Superior temporal gyrus (tissue), 1 donor: Measurements from ENCODE around the gene CCDC186.
"Not testable (repeated sequence)": the region's sequence is repeated elsewhere in the genome, so short reads cannot be mapped to it uniquely, and the experiment has no call there.

Experiments used
- DNase-seq: peaks from one replicate; pipeline ENCODE4 v3.0.0-alpha.2; 2016; ENCODE audit errors: extremely low spot score

CCDC186 gene

GRCh38 chr10:114173603-114173920, 441 bp downstream of the CCDC186 start:
- DNase-seq, result no peak

- DNase-seq, result peak; percentile 60
Measured at GRCh38 chr10:114172776-114173602, 1.0 kb downstream of the CCDC186 start.

DNA sequence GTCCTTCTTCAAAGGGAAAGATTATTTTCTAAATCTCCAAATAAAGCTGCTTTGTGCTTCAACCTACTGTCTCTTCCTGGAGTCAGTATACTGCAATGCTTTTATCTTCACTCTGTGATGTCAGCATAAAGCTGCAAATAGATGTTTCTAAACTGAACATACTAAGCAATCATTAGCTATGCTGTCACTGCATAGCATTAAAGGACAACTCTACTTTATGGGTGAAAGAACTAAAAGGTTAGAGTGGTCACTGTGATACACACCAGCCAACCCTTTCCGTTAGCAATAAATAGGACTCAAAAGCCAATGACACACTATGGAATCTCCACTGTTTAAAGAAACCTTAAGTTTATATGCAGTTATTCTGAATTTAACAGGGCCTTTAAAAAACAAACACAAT, 1.8 kb downstream of the CCDC186 start:
- DNase-seq, result peak; percentile 59

DNA sequence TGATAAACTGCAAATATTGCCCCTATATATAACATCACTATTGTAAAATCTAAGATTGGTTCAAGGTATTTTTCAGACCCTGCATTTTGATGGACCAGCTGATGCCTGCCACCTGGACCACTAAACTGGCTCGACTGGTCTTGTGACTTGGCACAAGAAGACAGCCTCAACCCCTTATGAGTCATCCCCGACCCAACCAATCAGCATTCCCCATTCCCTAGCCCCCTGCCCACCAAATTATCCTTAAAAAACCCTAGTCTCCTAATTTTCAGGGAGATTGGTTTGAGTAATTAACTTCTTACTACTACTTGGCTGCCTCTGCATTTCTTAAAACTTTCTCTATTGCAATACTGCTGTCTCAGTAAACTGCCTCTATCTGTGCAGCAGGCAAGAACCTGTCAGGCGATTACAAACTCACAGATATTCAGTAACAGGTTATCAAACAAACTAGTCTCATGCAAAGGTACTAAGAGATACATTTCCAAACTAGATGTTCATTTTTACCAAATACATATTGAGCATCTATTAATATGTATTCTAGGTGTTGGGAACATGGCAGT, 5.5 kb downstream of the CCDC186 start:
- DNase-seq, result no peak

GRCh38 chr10:114167985-114168384, 6.0 kb downstream of the CCDC186 start:
- DNase-seq, result no peak

DNA sequence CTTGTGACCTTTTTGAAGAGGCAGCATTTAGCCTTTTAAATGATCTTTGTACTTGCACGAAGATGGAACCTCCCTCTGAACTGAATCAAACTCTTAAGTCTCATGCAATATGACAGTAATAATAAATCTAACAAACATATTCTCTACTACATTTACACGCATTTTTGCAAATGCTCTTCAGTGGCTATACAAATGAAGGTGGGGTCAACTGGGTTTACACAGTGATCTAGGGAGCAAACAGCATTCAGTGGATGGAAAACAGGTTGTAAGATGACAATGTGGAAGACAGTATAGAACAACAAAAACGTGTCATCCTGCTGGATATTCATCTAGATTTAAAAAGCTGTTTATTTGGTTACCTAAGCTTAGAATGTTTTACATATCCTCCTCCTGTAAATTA, 7.5 kb downstream of the CCDC186 start:
- no peak for DNase-seq

GRCh38 chr10:114166043-114166442, 8.0 kb downstream of the CCDC186 start:
- no peak for DNase-seq

DNA sequence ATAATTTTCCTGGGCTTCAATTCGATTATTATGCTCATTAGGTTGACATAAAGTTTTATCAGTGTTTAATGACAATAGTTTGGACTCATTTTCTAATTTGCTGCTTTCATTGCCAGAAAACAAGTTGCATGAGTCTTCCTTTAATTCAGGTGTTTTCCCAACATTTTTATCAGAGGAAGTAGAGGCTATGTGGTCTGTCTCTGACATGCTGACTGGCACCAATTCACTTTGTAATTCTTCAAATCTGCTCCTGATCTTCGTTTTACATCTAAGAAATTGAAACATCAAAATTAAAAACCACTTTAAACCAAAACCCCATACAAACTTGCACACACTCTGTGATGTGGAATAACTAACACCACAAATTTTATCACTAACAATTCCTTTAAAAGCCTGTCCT, 10.9 kb downstream of the CCDC186 start:
- no peak for DNase-seq

DNA sequence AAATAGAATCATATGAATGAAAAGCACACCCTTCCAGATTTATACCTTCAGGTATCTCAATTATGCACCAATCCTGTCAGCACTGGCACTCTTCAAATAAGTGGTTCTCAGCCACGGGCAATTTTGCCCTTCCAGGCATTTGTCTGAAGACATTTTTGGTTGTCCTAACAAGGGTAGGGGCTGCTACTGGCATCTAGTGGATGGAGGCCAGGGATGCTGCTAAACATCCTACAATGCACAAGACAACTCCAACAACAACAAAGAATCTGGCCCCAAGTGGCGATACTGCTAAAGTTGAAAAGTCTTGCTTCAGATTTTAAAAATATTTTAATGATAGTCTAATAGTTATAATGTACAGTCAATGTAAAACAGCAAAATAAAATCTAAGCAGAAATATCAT, 16.1 kb downstream of the CCDC186 start:
- DNase-seq, result no peak

GRCh38 chr10:114151892-114152291, 22.1 kb downstream of the CCDC186 start:
- no peak for DNase-seq

- no peak for DNase-seq
Measured at GRCh38 chr10:114151486-114151885, 22.5 kb downstream of the CCDC186 start.

- DNase-seq, result not testable (repeated sequence)
Measured at GRCh38 chr10:114149476-114149875, 24.5 kb downstream of the CCDC186 start.

- DNase-seq, result no peak
Measured at GRCh38 chr10:114143160-114143559, 30.8 kb downstream of the CCDC186 start.

DNA sequence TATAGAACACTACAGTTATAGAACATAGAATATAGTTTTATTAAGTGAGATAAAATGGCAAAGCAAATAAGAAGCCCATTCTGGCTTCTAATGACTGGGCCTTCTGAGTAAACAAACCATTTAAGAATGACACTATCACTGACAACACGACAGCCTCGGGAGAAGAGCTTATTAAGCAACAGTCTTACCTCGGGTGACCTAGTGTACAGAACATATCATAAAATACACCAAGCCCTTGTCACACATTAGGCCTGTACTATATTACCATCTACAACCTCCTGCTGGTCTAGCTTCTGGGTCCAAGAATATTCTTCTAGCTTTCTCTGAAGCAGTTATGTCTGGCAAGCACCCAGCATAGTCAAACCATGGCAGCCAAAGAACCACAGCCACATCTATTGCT, 32.0 kb downstream of the CCDC186 start:
- no peak for DNase-seq

DNA sequence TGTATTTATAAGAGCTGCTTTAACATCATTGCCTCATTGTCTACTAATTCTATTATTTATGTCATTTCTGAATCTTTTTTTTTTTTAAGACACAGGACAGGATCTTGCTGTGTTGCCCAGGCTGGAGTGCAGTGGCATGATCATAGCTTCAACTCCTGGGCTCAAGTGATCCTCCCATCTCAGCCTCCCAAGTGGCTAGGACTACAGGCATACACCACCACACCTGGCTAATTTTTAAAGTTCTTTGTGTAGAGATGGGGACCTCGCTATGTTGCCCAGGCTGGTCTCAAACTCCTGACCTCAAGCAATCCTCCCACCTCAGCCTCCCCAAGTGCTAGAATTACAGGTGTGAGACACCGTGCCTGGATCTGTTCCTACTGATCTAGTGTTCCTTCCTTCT, 33.2 kb downstream of the CCDC186 start:
- DNase-seq, result not testable (repeated sequence)

GRCh38 chr10:114140036-114140435, 34.0 kb downstream of the CCDC186 start:
- DNase-seq, result no peak

- DNase-seq, result no peak
Measured at GRCh38 chr10:114138581-114138980, 35.4 kb downstream of the CCDC186 start.

GRCh38 chr10:114135476-114135875, 38.5 kb downstream of the CCDC186 start:
- no peak for DNase-seq

DNA sequence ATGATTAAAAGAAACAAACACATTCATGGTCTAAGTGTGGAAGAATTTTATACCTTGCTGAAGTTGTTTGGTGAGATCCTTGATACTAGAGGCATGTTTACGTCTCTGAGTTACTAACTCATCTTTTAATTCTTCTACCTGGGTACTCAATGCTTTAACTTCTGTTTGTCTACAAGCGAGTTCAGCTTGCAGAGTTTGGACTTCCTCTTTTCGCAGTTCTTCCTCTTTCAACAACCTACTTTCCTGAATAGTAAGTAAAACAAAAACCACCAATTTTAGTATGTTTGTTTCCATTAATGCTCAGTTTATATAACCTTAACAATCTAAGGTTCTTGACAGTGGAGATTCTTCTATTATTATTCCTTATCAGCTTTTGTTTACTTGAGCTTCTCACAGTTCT, 42.9 kb downstream of the CCDC186 start:
- DNase-seq, result no peak

DNA sequence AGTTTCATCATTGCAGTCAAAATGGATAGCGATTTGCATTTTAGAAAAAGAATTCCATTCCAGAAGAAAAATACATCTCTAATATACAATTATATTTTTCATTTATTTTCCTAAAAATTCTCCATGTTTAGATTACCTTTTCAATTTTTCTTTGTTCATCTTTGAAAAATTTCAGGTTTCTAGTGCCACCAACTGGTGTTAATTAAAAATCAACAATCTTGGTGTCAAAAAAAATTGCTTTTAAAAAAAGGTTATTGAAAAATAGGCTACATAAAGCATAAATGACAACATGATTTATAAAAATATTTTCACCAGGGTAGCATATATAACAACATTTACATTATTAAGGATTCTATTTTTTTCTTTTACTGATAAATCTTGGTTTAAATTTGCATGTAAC, 53.0 kb downstream of the CCDC186 start:
- no peak for DNase-seq

- DNase-seq, result no peak
Measured at GRCh38 chr10:114118514-114118913, 55.5 kb downstream of the CCDC186 start.

GRCh38 chr10:114117728-114118127, 56.3 kb downstream of the CCDC186 start:
- DNase-seq, result no peak

GRCh38 chr10:114115661-114116445, 58.1 kb downstream of the CCDC186 start:
- DNase-seq, result no peak
